Neural cell (in vitro differentiated cells): ENCODE measurements around the gene HPRT1.

Experiments used
- EP300 ChIP-seq: fragments of 450-650 bp; conservative IDR thresholded peaks from 2 replicates; pipeline ENCODE4 v1.6.1; 2014; ENCODE audit warnings: antibody characterized with exemption, mild to moderate bottlenecking, moderate library complexity; ENCODE audit not compliant: poor library complexity, severe bottlenecking
- EZH2 ChIP-seq: fragments of 200-600, 300-800 bp; shearing (Covaris generic), sonication (generic); IDR thresholded peaks from 2 replicates; pipeline ENCODE4 v1.6.1; 2014; ENCODE audit warnings: antibody characterized with exemption, low read length, borderline replicate concordance, mild to moderate bottlenecking; ENCODE audit not compliant: insufficient read depth, poor library complexity, severe bottlenecking
- MXI1 ChIP-seq: fragments of 450-650 bp; conservative IDR thresholded peaks from 2 replicates; pipeline ENCODE4 v1.6.1; 2014; ENCODE audit warnings: antibody characterized with exemption, mild to moderate bottlenecking; ENCODE audit not compliant: poor library complexity, severe bottlenecking
- POLR2AphosphoS5 ChIP-seq: IDR thresholded peaks from 2 replicates; pipeline ENCODE4 v1.6.1; 2012
- SMC3 ChIP-seq: fragments of 450-650 bp; conservative IDR thresholded peaks from 2 replicates; pipeline ENCODE4 v1.6.1; 2014; ENCODE audit warnings: antibody characterized with exemption, mild to moderate bottlenecking, moderate library complexity; ENCODE audit not compliant: poor library complexity
- TF ChIP-seq, protein P1 (sequence below): fragments of 450-650 bp; IDR thresholded peaks from 2 replicates; pipeline ENCODE4 v1.5.1; 2014; ENCODE audit warnings: antibody characterized with exemption, mild to moderate bottlenecking, moderate library complexity; ENCODE audit not compliant: poor library complexity, severe bottlenecking
- TF ChIP-seq, protein P2 (sequence below): IDR thresholded peaks from 2 replicates; pipeline ENCODE4 v1.6.1; 2012; ENCODE audit warnings: borderline replicate concordance

DNA sequence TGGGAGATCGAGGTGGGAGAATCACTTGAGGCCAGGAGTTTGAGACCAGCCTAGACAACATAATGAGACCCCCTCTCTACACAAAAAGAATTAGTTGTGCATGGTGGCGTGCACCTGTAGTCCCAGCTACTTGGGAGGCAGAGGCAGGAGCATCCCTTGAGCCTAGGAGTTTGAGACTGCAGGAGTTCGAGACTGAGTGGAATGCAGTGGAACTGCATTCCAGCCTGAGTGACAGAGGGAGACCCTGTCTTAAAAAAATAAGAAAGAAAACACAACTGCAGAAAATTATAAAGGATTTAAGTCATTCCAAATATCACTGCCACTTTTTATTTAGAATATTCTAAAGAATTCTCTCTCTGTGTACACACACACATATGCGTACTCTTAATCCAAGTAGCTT lies 18.4 kb downstream of the HPRT1 start:
- TF ChIP-seq, protein P1, sequence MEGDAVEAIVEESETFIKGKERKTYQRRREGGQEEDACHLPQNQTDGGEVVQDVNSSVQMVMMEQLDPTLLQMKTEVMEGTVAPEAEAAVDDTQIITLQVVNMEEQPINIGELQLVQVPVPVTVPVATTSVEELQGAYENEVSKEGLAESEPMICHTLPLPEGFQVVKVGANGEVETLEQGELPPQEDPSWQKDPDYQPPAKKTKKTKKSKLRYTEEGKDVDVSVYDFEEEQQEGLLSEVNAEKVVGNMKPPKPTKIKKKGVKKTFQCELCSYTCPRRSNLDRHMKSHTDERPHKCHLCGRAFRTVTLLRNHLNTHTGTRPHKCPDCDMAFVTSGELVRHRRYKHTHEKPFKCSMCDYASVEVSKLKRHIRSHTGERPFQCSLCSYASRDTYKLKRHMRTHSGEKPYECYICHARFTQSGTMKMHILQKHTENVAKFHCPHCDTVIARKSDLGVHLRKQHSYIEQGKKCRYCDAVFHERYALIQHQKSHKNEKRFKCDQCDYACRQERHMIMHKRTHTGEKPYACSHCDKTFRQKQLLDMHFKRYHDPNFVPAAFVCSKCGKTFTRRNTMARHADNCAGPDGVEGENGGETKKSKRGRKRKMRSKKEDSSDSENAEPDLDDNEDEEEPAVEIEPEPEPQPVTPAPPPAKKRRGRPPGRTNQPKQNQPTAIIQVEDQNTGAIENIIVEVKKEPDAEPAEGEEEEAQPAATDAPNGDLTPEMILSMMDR: no peak
- TF ChIP-seq EZH2: no peak
- TF ChIP-seq EP300: no peak
- TF ChIP-seq, protein P2, sequence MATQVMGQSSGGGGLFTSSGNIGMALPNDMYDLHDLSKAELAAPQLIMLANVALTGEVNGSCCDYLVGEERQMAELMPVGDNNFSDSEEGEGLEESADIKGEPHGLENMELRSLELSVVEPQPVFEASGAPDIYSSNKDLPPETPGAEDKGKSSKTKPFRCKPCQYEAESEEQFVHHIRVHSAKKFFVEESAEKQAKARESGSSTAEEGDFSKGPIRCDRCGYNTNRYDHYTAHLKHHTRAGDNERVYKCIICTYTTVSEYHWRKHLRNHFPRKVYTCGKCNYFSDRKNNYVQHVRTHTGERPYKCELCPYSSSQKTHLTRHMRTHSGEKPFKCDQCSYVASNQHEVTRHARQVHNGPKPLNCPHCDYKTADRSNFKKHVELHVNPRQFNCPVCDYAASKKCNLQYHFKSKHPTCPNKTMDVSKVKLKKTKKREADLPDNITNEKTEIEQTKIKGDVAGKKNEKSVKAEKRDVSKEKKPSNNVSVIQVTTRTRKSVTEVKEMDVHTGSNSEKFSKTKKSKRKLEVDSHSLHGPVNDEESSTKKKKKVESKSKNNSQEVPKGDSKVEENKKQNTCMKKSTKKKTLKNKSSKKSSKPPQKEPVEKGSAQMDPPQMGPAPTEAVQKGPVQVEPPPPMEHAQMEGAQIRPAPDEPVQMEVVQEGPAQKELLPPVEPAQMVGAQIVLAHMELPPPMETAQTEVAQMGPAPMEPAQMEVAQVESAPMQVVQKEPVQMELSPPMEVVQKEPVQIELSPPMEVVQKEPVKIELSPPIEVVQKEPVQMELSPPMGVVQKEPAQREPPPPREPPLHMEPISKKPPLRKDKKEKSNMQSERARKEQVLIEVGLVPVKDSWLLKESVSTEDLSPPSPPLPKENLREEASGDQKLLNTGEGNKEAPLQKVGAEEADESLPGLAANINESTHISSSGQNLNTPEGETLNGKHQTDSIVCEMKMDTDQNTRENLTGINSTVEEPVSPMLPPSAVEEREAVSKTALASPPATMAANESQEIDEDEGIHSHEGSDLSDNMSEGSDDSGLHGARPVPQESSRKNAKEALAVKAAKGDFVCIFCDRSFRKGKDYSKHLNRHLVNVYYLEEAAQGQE: no peak
- TF ChIP-seq POLR2AphosphoS5: no peak
- no peak for TF ChIP-seq SMC3
- TF ChIP-seq MXI1: no peak
